NCI-H1436 treated with DMSO at 0.1 percent for 48 hours (cell line): ENCODE results near the gene ZNF860.
"Not testable (repeated sequence)": the region's sequence is repeated elsewhere in the genome, so short reads cannot be mapped to it uniquely, and the experiment has no call there.

Experiments
- DNase-seq: peaks from one replicate; lab custom pipeline; 2025; lab: John Stamatoyannopoulos, UW

Gene ZNF860

DNA sequence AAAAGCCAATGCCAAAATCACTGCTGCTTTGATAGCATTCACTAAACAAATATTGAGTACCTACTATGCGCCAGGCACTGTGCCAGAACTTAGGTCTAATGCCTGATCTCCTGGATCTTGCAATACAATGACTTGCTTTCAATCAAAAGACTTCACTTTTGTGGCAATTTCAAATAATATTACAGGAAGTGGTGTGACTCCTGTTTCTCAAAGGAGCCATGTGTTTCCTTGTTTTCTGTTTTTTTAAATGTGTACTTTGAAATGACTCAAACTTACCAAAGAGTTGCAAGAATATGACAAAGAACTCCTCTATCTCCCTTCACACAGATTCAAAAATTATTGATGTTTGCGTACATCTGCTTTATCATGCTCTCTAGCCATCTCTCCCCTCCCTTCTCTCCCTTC, 18.7 kb upstream of the ZNF860 start:
- DNase-seq = no peak

DNA sequence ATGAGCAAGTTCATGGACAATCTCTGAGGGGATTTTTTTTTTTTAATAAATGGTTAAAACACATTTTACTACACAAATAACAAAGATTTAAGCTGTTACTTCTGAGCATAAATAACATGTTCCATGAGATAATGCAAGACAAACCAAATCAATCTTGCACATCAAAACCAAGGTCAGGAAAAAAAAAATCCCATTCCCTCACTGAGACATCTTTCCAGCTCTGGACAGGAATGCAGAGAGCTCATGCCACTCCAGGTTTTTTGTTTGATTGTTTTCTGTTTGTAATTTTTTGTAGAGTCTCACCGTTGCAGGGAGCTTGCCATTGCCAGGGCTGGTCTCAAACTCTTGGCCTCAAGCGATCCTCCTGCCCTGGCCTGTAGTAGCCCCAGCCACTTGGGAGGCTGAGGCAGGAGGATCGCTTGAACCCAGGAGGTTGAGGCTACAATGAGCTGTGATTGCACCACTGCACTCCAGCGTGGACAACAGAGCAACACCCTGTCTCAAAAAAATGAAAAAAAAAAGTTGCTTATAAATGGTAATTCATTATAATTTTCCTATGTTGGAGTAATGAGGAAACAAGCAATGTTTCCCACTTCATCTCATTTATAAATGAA, 14.5 kb upstream of the ZNF860 start:
- DNase-seq = no peak

DNA sequence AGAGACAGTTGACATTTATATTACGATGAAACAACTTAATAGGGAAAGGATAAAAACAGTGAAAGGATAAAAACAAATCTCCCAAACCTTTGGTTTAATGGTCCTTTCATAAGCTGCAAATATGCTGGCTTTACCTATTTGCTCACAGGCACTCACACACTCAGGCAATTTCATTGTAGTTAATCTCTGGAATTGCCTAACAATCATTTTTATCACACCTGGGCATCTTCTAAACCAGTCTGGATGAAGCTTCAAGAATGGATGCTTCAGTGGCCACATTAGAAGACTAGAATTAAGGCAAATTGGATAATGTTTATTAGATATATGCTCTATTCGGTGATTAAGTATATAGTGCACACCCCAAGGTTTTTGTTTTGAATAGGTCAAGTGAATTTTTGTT, 14.0 kb upstream of the ZNF860 start:
- no peak for DNase-seq

DNA sequence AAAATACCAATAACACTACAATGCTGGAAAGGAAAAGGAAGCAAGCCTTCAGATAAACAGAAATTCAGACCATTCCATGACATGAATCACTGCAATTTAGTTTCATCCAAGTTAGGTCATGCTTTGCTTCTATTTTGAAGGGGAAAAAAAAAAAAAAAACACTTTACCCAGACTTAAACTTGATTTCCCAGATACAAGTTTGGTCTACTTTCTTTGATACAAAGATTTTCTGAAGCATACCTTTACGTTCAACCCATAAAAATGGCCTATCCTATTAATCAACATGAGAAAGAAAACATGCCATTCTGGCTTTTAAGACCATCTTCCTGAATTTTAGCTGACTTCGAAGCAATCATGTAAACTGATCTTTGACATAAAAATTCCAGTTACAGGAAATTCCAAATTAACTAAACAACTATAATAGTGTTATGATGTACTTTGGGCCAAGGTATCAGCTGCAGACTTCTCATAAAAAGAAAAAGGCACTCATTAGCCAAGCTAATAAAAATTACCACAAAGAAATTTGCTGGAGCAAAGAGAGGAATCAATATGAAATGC, 13.1 kb upstream of the ZNF860 start:
- DNase-seq = no peak

DNA sequence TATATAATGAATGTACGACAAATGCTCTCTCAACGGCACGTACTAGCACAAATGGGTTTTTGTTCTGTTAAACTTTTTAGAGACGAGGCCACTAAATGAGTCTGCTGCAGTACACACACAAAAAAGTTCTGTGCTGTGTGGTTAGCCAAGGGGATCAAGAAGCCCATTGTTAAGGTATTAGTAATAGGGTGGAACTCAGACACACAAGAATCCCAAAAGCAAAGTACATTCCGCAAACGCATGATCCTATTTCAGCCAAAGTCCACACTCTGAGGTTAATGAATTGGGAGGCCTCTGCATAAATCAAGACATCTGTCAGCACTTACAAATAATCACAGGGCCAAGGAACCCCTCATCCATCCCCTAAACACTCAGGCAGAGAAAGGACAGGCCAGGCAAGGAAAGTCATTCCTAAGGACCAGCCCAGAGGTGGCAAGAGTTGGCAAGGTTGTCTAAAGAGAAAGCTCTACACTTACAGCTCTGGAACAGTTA, 12.6 kb upstream of the ZNF860 start:
- DNase-seq = no peak

DNA sequence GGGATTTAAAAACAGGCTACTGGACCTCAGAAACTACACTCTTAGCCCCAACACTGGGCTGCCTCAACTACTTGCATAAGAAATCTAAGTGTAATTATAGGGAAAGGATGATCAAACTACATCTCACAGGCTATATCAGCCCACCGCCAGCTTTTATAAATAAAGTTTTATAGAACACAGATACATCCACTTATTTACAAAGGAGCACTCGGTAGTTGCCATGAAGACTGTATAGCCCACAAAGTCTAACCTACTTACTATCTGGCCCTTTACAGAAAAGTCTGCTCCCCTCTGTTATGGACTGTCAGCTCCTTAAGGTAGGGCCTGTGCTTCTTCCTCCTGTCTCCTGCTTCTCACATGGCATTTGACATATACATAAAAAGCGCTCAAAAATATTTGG, 9.9 kb upstream of the ZNF860 start:
- no peak for DNase-seq

DNA sequence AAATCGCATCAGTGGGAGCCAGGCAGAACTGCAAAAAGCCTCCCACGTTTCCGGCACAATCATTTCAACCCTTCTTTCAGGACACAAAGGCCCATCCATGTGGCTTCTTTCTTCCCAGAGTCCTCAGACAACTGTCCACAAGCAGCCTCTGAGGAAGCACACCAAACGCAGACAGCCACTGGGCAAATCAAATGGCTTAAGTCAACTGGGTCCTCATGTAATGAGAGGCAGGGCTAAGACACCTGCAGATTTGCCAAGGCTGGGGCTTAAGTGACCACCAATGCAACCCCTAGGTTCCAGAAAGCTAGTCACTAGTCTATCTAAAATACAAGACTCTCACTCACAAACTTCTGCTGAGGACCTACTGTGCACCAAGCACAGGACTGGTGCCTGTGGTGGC, 8.5 kb upstream of the ZNF860 start:
- DNase-seq = no peak

DNA sequence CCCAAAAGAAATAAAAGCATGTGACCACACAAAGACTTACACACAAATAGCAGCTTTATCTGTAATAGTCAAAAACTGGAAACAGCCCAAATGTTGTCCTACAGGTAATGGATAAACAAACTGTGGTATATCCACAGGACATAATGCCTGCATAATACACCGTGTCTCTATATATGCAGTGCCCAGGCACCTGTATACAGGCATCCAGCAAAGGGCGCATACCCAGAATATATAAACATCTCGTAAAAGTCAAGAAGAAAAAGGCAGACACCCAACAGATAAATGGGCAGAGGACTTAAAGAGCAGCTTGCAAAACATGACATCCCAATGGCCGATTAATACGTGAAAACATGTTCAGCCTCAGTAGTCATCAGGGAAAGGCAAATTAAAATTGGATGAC, 7.7 kb upstream of the ZNF860 start:
- no peak for DNase-seq

DNA sequence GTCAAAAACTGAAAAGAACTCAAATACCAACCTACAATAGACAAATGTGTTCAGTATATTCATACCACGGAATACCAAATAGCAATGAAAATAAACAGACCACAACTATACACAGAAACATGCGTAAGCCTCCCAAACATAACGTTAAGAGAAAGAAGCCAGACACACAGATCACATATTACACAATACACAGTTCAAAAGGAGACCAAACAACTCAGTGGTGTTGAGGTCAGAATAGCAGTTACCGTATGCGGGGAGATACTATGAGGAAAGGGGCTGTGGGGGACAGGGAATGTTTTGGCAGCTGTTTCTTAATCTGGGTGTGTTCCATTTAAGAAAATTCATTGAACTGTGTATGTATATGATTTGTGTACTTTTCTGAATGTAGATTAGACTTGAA, 7.1 kb upstream of the ZNF860 start:
- DNase-seq = no peak

DNA sequence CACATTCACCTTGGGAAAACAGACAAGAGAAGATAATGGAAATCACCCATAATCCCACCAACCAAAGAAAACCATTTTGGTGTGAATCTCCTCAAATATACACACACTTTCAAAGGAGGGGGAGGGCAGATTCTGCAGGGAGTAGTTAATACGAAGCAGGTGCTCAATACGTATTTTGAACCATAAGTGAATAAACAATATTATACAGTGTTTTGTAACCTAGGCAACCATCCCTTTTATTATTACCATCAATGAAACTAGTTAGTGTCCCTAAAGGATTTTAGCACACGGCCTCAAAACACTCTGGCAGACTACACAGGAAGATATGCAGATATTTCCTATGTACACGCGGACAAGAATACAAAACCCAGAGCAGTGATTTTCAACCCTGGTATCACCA, 6.6 kb upstream of the ZNF860 start:
- DNase-seq = no peak

DNA sequence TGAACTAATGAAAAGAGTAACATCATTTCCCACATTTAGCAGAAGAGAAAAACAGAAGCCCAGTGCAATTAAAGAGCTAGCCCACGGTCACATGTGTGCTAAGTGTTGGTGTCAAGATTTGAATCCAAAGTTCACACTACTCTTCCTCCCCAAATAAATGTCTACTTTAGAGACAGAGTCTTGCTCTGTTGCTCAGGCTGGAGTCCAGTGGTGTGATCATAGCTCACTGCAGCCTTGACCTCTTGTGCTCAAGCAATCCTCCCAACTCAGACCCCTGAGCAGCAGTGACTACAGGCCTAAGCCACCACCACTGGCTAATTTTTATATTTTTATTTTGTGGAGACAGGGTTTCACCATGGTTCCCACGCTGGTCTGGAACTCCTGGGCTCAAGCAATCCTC, 5.2 kb upstream of the ZNF860 start:
- no peak for DNase-seq

DNA sequence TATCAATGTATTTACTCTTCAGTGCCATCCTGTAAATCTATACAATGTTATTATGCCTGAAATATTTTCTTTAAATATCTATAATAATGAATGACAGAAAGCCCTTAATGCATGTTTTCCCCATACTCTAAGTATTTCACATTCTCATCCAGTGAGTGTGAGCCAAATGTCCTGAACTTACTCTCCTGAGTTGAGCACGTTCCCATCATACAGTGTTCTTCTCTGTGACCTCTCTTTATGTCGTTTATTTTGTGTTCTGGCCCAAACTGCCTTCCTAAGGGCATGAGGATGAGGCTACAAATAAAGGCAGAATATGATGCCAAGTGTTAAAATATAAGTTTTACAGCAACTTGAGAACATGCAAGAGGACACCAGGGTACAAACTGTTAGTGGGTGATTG, 3.8 kb upstream of the ZNF860 start:
- no peak for DNase-seq

DNA sequence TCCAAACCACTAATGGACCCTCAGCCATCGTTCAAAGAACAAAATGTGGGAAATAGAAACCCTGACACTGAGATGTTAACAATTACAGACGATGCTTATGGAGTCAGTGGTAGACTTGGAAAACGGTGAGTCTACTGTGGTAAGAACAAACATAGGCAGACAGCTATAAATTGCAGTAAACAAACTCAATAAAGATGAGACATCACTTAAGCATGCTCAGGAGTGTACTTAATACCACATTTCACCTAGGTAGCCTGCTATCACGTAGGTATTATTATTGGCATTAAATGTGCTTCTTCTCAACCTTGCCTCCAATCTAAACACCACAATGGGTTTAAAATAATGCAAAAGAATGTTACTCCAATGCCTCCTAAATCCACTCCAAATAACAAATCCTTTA, 3.0 kb upstream of the ZNF860 start:
- DNase-seq = no peak

DNA sequence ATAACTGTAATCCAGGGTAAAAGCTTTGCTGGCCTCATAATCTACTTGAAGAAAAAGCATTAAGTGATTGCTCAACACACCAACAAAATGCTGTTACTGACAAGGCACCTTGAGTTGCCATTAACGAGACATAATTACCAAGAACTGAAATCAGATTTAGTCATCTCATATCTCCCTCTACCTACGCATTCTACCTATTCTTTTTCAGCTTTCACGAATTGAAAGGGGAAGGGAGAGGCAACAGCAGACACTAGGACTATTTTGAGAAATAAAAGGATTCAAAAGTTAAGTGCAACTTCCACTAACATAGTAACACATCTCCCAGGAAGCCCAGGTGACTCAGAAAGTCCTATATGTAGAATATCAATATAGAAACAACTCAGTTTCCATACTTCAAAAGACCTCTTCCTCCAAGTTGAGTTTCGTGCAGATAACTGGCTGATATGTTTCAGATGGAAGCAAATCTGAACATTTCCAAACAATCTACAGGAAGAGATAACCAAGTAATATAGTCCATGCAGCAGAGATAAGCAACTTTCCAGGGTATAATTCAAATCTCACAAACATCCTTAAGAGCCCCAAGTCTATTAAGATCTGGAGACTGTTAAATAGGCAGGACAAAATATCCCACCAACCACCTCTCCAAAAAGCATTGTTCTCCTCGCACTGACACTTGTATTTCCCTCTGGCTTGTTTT, 2.4 kb upstream of the ZNF860 start:
- no peak for DNase-seq

DNA sequence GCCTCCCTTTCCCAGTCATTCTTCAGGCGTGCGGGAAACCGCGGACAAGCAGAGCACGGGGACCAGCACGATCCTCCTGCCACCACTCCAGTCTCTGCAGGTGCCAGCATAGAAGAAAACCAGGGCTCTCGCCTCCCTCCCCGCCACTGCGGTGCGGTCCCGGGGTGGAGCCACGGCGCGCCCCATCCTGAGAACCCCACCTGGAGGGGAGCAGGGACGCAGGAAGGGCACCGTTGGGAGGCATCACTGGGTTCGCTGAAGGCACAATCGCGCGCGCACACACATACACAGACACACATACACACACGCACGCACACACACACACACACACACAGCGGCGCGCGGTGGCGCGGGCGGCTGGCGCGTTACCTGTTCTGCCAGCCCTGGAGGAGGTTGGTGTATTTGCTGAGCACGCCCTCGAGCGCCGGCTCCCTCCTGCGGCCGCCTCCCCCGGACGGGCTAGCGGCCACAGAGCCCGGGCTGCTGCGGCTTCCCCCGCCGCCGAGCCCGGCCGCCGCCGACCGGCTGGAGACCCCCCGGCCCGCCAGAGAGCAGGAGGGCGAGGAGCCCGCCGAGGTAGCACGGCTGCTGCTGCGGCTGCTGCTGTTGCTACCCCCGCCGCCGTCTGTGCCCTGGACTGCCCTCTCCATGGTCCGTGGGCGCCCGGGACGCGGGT, 882 bp upstream of the ZNF860 start:
- DNase-seq = no peak

DNA sequence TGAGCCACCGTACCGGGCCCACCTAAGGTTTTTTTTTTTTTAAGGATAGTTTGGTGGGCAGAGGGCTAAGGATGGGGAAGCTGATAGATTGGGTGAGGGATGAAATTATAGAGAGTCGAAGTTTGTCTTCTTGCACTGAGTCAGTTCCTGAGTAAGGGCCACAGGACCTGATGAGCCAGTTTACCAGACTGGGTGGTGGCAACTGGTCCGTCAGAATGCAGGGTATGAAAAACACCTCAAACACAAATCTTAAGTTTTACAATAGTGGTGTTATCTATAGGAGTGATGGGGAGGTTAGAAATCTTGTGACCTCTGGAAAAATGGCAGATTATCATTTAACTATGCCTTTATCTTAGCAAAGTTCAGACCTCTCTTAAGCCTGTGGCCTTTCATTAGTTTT, 2.8 kb downstream of the ZNF860 start:
- no peak for DNase-seq

DNA sequence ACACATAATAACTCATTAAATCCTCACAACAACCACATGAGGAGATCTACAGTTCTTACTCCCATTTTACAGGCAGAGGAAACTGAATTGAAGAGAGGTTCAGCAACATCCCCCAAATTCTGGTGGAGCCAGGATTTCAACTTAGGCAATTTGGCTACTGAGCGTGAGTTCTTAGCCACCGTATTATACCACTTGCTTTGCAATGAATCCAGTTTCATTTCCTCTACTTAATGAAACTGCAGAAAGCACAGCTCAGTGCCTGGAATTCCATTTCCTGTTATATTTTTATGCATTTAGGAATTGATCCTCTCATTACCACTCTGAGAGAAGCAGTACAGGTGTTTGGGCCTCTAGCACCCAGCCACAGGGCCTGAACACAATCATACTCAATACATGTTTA, 4.3 kb downstream of the ZNF860 start:
- no peak for DNase-seq

DNA sequence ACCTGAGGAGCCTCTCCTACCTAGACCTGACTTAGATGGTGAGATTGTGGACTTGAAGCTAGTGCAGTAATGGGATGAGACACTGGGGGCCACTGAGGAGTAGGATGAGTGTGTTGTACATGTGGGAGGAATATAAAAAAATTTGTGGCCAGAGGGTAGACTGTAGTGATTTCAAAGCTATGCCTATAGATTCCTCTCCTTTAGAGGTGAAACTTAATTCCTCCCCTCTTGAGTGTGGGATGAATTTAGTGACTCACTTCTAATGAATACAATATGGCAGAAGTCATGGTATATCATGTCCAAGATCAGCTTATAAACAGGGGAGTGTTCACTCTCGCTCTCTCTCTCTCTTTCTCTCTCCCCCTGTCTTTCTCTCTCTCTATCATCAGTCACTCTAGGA, 6.7 kb downstream of the ZNF860 start:
- DNase-seq = no peak

DNA sequence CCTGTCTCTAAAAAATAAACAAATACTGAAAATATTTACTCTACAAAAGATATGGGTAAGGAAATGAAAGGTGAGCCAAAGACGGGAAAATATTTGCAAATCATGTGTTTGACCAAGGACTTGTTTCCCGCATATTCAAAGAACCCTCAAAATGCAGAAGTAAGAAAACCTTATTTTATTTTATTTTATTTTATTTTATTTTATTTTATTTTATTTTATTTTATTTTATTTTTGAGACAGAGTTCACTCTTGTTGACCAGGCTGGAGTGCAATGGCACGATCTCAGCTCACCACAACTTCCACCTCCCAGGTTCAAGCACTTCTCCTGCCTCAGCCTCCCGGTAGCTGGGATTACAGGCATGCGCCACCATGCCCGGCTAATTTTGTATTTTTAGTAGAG, 11.4 kb downstream of the ZNF860 start:
- not testable (repeated sequence) for DNase-seq

DNA sequence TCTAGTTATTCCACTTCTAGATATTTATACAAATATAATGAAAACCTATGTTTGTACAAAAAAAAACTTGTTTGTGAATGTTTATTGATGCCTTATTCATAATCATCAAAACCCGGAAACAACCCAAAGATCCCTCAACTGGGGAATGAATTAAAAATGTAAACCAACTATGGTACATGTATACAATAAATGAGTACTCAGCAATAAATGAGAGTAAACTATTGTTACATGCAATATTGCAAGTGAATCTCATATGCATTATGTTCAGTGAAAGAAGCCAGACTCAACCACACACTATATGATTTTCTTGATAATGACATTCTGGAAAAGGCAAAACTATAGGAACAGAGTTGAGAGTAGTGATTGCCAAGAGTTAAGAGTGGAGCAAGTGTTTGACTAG, 12.3 kb downstream of the ZNF860 start:
- DNase-seq = no peak

DNA sequence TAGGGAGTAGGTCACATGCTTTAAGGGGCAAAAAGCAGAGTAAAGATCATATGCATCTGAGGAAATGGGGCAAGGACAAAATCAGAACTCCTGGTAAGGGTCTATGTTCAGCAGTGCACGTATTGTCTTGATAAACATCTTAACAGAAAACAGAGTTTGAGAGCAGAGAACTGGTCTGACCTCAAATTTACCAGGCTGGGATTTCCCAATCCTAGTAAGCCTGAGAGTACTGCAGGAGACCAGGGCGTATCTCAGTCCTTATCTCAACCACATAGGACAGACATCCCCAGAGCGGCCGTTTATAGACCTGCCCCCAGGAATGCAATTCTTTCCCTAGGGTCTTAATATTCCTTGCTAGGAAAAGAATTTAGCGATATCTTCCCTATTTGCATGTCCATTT, 13.5 kb downstream of the ZNF860 start:
- DNase-seq = not testable (repeated sequence)

DNA sequence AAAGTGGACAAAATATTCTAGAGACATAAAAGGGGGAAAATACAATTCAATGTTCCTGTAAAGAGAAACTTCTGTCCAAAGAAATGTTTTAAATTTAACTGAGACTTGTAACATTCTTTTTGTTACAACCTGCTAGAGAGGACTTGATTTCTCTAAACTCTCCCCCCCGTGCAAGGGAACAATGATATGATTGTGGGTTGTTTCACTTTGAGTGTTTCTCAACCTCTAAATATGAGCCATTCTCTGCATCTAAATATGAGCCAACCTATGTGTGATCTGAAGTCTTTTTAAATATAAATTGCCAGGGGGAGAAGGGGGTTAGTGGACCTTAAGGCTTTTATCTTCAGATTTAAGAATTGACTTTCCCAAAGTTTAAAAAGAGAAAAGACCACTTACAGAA, 14.6 kb downstream of the ZNF860 start:
- no peak for DNase-seq

DNA sequence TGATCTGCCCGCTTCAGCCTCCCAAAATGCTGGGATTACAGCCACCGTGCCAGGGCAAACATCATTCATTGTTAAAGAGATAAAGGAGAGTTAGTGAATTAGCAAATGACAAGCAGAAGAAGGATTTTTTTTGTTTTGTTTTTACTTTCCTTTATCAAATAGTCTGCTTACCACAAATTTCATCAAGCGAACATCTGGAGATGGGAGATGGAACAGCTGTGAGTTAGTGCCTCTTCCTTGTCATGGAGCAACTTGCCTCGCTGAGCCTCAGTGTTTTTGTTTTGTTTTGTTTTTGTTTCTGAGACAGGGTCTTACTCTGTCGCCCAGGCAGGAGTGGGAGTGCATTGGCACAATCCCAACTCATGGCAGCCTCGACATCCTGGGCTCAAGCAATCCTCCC, 15.9 kb downstream of the ZNF860 start:
- no peak for DNase-seq
